CD4-positive, alpha-beta T cell treated with Interleukin-17A for 1 hour (primary cell): ENCODE measurements around the gene ZNF319.

ENCODE experiments used
- DNase-seq: peaks from one replicate; pipeline ENCODE4 v3.0.0-alpha.2; 2020

The ZNF319 gene

DNA sequence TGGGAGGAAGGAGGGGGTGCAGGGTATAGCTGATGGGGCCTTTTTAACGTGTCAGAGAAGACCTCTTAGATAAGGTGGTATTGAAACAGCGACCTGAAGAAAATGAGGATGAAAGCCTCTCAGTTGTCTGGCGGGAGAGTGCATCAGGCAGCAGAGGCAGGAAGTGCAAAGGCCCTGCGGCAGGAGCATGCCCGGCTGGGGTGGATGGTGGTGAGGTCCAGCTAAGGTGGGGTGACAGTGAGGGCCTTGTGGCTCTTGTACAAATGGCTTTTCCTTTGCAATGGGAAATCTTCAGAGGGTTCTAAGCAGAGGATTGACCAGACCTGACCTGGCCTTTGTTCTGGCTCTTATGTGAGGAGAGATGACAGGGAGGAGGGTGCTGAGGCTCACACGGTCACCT, 36.5 kb upstream of the ZNF319 start:
- no peak for DNase-seq

DNA sequence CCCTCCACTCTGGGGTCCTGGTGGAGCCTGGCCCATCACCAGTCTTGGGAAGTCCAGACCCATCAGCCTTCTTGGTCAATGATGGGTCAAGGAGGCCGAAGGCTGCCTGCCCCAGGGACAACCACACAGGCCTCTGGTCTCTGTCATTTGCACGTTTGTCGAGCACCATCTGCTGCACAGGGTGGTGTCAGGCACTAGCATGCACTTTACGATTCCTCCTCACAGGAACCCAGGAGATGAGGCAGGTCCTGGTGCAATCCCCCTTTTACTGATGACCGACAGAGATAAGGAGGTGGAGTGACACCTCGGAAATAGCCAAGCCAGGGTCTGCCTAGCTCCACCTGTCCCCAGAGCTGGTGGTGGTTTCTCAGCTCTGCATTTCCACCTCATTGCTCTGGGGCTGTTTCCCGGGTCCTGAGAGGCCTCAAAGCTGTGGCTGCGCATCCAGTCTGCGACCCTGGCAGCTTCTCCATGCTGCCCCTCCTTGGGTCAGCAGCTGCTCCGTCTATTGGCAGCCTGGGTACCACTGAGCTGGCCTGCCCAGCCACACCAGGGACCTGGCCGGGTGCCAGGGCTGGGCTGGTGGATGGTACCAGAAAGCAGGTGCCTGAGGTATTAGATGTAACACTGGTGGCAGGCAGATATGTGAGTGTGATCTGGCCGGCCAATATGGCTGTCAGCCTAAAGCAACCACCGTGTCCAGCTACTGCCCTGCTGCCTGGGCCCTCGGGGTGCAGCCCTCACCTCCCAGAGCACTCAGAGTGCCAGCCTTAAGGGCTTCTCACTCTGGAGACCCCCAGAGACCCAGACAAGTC, 35.1 kb upstream of the ZNF319 start:
- DNase-seq, result no peak

DNA sequence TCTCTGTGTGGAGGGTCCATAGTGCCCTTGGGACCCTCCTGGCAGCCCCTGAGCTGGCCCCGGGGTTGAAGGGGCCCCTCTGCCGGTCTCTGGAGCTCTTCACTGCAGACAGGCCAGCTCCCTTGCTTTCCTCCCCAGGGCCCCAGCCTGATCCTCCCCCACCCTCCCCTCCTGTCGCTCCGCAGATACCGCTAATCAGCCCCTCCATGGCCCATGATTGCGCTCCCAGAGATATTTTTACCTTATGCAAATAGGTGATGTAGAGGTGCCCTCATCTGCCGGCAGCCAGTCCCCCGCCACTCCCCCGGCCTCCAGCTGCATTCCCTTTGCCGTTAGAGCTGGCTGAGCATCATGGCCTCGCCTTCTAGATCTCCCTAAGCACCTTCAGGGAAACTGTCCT, 34.3 kb upstream of the ZNF319 start:
- no peak for DNase-seq

DNA sequence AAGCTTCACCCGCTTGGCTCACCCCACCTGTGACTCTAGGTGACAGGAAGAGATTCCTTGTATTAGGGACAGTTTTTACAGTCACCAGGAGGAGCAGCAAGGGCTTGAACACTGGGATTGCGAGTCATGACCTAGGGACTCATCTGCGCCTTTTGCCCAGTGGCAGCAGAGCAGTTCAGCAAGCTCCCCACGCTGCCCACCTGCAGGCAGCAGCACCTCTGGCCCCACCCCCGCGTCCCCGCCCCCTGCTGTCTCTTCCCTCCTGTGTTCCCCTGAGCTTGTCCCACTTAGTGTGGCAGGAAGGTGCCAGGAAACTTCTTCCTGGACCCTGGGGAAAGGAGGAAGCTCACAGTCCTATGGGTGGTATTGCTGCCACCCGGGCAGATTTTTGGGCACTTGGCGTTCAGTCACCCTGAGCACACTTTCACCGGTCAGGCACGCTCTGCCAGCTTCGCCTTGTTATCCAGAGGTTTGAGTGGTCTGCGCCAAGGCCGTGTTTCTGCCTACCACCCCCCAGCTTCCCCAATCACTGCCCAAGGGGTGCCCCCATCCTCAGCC, 33.7 kb upstream of the ZNF319 start:
- DNase-seq, result no peak

DNA sequence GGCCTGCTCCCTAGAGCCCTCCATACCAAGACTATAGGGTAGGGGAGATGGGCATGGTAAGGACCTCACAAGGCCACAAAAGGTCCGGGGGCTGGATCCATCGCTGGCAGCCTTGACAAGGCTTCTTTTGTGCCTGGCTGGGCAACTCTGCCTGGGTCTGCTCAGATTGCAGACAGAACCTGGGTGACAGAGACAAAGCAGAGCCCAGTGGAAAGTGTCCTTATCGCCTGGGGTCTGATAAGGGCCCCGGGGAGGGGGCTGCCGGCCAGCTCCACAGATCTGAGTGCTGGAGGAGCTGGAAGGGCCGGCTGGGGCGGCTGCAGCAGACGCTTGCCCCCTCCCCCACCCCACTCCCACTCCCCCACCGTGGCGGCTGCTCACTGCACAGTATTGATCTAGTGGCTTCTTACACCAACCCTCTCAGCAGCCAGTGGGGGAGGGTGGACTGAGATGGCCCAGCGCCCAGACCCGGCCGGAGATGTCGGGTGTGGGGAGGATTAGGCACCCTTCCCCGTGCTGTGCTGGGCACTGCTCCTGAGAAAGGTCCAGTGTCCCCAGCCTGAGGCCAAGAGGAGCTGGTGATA, 32.3 kb upstream of the ZNF319 start:
- no peak for DNase-seq

DNA sequence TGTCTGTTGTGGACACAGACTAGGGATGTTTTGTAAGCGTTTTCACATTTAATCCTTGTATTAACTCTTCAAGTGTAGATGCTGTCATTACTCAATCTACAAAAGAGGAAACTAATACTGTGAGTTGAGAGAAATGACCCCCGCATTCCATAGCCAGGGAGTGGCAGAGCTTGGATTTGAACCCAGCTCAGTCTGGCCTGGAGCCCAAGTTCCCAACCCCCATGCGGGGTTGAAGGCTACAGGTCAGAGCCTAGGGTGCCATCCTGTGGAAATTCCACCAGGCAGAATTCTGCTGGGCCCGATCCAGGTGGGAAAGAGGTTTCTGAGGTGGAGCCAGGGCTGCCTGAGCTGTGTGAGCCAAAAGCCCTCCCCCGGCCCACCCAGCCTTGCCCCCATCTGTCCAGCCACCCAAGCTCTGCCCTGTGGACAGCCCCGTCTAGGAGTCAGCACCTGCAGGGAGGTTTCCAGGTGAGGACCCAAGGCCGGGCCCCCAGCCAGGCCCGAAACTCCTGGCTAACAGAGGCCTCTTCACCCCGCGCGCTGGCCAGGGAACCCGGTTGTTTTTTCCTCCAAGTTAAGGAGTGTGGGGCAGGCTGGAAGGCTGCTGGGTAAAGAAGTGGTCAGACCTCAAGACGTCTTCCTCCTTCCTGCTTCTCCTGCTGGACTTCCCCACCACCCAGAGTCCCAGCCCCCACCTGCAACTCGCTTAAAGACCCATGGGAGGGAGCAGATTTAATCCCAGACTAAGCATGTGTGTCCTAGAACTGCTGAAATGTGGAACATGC, 30.7 kb upstream of the ZNF319 start:
- no peak for DNase-seq

DNA sequence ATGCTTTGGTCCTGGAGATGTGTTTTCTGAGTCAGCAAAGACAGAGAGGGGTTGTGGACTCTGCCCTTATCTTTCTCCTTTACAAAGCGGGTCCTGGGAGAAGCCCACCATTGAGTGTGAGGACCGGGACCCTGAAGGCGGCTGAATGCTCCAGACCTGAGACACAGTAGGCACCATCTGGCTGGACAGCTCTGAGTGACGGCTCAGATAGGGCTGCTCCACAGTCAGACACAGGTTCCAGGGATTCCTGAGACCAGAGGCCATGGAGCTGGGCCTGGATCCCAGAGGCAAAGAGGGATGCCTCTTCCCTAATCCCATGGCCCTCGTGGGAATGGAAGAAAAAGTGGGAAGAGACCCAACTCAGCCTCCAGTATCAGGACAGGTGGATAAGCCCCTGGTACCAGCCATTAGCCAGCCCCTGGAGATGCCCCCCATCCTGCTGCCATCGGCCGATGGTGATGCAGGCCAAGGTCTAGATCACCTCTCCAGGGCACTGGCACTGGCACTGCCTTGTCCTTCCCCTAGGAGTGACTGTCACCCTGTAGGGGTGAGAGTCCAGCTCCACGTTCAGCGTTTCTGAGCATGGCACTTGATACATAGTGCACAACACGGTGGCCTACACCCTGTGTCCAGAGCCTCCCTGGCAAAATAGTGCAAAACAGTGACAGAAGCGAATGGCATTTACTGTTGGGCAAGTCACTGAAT, 29.8 kb upstream of the ZNF319 start:
- no peak for DNase-seq

DNA sequence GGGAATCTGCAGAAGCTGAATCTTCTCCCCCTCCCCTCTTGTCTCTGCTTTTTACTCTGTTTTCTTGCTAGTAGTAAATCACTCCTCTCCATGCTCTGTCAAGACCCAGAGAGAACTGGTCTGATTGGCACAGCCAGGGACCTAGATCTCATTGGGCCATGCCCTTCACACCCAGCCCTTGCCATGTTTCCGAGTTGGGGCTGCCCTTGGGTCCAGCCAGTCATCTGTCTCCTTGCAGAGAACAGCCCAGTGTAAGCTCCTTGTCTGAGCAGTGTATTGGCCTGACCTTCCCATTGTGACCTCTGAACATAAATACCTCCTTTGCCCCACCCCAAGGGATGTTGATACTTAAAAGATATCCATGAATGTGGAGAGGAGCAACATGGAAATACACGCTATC, 28.9 kb upstream of the ZNF319 start:
- no peak for DNase-seq

DNA sequence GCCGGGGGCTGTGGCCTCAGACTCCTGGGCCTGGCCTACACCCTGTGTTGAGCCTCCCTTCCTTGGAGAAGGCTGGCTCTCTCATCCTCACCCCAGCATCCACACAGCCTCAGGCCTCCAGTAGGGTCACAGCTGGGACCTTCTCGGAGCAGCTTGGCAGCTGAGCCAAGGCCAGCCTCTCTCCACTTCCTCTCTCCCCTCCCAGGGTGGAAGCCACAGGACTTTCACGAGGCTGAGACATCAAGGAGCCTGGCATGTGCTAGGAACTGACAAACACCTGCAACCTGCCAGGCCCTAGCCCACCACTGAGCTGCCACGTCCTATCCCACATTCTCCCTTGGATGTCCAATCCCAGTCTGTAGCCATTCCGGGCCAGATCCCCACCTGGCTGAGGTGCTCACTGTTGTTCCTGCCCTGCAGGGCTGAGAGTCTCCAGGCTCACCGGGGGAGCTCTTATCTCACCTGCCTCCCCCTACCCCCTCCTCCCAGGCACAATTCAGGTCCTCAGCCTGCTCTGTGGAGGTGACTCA, 28.1 kb upstream of the ZNF319 start:
- no peak for DNase-seq

DNA sequence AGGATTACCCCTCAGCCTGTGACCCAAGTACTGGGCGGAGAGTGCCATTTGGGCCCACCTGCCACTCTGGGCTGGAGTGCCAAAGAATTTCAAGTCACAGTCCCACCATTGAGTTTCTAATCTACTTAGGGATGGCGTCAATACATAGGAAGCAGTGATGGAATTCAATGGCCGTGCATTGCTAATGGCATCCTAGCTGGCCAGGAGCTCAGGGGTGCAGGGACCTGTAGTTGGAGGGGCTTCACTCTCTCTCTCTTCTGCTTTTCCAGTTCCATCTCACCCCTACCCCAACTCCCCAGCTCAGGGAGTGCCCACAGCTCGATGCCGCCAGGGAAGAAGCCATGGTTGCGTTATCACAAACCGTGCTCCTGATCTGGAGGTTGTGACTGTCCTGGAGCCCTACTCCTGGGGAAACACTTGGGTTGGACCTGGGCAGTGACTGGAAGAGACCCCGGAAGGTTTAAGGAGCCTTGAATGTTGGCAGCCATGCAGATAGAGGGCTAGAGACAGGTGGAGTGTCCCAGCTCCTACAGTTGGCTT, 27.5 kb upstream of the ZNF319 start:
- no peak for DNase-seq

DNA sequence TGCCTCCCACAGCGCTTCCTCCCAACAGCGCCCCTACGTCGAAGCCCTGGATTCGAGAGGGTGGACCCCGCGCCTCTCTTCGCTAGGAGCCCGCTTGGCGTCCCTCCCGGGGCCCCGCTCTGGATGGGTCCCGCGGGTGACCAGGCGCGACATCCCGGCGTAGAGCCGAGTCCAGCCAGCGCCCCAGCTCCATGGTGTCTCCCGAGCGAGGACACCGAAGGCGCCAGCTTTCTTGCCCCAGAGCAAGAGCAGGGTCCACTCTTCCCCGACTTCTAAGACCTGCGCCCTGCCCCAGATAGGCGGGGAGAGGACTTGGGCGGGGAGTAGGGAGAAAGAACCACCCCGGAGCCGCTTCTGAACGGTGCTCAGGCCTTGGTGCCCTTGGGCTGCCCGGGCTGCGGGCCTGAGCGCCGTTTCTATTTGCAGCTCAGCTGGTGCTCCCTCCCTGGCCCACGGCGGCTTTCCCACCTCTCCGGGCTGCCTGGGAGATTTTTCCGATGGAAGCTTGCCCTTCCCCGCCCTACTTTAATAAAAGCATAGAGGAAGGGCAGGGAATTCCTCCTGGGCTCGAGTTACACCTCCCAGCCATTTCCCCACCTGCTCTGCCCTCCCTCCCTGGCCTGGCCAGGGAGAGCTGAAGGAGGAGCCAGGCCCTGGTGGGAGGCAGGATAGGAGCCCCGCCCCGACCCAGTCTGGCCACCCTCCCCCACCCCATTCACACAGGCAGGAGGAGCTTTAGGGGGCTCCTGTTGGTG, 26.9 kb upstream of the ZNF319 start:
- no peak for DNase-seq

DNA sequence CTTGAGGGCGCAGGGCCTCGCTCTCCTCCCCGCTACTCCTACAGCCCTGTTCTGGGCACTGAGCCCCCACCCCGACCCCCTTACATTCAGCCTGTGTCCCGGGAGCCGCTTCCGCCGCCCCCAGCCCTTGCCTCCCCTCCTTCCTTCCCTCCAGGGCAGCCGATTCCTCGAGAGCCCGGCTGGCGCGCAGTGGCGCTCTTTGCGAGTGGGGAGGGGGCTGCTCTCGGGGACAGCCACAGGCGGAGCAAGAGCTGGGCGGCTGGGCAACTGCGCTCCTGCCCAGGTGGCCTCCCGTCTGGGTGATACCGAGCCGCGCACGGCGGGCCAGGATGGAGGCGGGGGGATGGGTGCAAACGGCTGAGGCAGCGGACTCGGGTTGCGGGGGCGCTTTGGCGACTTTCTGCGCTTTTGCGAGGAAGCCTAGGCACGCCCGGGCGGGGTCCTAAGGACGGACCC, 26.3 kb upstream of the ZNF319 start:
- DNase-seq, result no peak

DNA sequence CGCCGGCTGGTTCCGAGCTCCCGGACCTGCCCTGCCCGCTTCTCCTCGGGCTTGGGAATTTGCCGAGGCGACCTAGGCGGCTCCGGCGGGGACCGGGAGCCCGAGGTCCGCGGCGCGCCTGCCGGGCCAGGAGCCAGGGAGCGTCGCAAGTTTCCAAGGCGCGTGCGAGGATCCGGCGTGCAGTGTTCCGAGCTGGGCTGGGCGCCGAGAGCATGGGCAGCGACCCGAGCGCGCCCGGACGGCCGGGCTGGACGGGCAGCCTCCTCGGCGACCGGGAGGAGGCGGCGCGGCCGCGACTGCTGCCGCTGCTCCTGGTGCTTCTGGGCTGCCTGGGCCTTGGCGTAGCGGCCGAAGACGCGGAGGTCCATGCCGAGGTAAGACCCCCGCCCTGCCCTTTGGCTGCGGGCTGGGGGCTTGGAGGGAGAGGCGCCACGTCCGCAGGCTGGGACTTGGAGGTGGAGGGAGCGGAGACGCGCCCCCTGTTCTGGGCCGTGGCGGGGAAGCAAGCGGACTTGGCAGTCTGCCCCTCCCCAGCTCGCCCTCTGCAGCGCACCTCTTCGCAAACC, 25.8 kb upstream of the ZNF319 start:
- DNase-seq, result no peak

DNA sequence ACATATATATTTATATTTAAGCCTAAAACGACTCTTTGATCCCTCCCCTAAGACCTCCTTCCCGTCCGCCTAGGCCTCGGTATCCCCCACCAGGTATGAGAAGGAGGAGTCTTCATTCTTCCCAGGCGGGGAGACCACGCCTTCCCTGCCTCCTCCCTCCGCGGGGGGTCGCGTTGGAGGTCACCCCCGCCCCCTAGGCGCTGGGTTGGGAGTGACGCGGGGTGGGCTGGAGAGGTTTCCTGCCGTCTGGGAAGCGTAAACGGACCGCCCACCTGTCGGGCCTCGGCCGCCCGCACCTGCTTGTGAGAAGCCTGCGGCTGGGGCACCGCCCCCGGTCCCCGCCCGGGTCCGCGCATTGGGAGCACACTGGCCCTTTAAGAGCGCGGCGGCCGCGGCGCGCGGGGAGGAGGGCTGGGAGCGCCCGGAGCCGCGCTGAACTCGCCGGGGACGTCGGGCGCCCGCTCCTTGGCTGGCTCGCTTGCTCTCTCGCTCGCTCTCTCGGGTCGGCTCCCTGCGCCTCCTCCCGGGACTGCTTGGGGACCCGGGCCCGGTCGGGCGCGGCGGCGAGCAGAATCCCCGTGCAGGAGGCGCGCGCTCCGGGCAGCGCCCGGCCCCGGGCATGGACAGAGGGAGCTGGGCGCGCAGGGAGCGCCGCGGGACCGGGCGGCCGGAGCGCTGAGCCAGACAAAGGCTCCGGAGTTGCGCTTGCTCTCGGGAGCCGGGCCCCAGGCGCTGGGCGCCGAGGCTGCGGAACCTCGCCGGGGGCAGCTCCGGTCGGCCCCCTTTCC, 25.1 kb upstream of the ZNF319 start, which contains the start of gene MMP15:
Gene MMP15, plus strand, starts transcription at position 404 of the 788 bp plus-strand sequence. CDS start 597 bp downstream, outside the sequence.
- peak; percentile 66 for DNase-seq

DNA sequence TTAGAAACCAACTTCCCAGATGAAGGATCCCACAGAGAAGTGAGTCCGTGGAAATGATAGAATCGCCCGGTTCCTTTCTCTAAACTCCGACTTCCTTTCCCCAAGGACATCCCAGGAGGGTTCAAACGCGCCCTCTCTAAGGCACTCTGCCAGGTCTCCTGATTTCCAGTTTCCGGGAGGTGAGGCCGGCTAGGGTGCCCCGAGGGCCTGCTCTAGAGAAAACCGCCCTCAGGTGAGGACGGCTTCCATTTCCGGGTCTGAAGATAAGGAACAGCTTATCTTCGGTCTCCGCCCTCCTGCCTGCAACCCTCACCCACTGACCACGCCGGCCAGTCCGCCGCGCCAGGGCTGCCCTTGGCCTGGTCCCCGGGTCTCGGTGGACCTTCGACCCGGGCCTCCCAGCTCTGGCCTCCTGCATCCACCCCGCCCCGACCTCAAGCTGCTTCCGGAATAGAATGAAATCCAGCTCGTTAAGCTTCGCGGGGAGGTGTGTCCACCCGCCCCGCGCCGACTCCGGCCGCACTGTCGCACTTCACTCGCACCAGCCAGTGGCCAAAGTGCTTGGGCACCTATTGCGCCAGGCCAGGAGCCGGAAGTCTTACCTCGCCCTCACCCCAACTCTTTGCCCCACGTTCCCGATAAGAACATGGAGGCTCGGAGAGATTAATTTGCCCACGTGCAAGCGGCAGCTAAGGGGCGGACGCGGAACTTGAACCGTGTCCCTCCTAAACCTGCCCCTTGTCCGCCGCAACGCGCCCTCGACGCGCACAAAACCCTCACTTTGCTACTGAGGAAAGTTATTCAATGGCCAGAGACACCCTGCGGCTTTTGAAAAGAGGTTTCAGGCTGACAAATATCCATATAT, 24.2 kb upstream of the ZNF319 start:
- DNase-seq, result peak; percentile 34

DNA sequence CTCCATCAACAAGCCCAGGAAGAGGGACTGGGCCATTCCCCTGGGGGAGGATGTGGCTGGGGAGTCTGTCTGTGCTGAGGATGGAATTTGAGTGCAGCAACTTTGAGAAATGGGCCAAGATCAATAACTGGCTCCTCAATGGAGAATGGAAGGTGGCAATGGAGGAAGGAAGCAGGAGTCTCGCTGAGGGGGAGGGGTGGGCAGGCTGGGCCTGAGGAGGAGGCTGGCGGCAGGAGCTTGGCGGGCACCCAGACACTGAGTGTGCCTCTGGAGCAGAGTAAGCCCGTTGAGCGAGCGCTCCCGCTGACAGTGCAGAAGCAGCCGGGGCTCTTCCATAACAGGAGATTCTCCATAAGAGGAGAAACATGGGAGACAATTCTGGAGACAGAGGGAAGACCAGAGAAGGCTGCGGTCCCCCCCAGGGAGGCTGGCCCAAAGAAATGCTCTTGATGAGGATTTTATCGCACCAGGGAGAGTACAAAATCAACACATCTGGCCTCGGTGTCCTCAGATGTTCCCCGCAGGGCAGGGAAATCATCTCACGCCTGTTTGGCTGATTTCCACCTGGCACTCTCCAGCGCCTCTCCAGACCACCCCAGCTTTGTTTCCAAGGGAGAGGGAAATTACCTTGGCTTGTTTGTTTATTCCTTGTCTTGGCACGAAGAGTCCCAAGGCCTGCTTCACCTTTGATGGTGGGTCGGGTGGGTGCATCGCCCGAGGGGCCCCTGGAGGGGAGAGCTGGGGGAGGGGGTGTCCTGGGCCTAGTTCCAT, 22.3 kb upstream of the ZNF319 start:
- DNase-seq, result no peak

DNA sequence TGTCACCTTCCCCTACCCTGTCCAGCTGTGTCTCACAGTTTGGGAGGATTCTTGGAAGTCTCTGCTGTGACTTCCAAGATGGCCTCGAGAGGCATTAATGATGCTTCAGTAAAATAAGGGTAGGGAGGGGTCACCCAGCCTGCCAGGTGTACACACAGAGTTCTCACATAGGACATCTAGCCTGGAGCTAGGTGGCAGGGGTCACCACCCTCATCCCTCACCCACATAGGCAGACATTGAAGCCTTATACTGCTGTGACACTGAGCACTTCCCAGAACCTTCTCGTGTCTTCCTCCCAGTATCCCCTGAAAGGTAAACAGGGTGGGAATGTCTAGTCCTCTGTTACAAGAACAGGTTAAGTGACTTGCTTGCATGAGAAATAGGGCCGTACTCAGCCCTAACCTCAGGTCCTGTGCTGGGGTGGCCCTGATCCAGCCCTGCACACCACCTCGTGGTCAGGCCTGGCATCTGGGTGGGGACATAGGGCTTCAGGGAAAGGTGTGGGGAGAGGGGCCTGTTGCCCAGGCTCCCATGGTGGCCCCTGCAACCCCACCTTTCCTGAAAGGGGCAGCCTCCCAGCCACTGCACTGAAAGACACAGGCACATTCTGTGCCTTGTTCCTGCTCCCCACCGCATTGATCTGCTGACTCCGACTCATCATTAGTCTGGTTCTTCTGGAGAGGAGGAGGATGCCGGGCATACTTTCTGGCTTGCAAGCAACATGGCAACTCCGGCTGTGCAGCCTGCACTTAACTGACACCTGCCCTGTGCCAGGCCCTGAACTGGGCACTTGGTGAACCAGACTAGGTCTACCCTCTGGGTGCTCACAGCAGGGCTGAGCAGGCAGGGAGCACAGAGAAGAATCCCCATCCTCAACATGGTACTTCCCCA, 21.4 kb upstream of the ZNF319 start:
- no peak for DNase-seq
